AG20443 (cell line): Measurements from ENCODE around the gene ZNF816.
"Not testable (repeated sequence)": the region's sequence is repeated elsewhere in the genome, so short reads cannot be mapped to it uniquely, and the experiment has no call there.

ENCODE experiments used
- DNase-seq: peaks from one replicate; pipeline ENCODE4 v3.0.0; 2012; ENCODE audit warnings: low spot score, mixed read lengths

ZNF816 gene

DNA sequence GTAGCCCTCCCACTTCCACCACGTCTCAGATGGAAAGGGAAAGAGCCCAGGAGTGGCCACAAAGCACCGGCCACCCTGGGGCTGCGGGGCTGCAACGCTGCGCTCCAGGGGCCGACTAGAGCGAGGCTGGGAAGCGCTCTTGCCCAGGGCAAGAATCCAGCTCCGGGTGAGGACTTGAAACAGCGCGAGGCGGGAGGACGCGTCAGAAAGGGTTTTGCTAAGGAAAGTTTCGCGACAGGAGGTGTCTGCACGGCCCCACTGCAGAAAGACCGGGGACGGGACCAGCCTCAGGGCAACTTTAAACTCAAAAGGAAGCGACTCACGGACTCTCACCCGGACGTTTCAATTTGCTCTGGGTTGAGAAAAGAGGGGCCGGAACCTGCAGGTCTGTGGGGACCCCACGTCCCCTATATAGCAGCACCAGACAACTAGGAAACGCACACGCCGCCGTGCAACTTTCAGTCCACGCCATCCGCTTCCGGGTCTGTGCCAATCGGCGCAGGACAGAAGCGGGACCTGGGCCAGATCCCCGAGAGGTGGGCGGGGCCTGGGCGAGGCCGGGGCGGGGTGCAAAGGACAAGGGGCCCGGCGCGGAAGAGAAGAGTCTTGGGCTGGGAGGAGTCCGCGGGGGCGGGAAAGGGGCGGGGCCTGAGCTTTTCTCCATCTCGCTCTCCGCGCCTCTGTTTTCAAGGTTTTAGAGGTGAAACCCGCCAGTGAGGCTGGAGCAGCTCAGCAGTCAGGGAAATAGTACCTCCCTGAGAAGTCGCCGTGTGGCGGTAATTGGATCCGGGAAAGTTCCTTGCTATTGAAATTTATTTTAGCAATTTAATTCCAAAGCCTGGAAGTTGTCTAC is at the start of gene ZNF816:
Gene ZNF816 (minus strand): TSS at position 488 of the 853 bp plus-strand sequence. CDS start 6,792 bp downstream, outside the sequence.
- DNase-seq, result peak; percentile 99

DNA sequence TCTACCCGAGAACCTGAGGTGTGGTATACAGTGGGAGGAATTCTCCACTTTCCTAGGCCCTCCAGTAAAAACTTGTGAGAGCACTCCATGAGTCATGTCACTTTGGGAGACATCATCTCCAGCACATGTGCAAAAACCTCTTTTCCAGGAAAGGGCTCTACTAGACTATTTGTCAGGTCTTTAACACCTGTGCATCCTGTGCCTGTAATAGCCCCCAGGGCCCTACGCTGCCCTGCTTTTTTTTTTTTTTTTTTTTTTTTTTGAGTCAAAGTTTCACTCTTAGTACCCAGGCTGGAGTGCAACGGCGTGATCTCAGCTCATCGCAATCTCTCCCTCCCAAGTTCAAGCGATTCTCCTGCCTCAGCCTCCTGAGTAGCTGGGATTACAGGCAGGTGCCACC is 49.3 kb upstream of the ZNF816 start:
- no peak for DNase-seq

DNA sequence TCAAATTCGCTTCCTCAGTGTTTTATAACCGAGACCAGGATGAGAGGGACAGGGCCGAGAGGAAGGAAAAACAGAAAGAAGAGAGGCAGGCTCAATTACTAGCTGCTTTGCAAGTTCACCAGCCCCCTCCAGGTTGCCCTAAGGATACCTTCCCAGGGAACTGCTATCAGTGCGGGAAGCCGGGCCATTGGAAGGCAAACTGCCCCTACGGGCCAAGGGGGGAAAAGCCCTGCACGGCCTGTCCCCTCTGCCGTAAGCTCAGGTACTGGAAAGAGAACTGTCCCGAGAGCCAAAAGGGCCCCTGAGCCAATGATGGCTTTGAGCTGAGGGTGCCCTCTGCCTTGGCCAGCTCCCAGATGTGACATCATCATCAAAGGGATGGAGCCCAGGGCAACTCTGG is 47.8 kb upstream of the ZNF816 start:
- DNase-seq, result no peak

DNA sequence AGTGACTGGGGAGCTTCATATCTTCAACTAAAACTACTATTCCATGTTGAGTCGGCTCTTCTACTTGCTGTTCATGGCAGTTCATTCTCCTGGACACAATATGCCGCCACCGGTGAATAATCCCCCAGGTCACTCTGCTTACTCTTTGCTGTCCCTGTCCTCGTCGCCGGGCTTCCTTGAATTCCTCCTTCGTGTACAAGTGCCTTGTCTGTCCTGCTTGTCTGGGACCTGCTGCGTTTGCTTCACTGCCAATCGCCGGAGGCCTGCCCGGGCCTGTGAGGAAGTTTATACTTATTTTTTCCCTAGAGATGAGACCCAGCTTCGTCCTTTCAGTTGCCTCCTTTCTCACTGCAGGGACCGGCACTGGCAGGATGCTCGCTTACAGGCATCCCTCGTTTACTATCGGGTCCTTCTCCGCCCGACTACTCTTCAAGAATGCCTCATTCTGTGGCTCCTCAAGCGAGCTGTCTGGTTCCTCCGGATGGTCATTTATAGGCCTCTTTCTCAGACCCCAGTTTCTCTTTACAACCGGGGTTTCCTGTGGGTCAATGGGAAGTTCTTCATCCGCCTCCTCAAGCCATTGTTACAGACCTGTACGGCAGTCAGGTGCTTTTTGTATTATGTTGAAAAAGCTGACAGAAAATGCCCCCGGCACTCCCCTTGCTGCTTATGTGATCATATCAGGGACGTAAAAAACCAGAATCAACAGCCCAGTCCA is 45.5 kb upstream of the ZNF816 start:
- DNase-seq, result no peak

DNA sequence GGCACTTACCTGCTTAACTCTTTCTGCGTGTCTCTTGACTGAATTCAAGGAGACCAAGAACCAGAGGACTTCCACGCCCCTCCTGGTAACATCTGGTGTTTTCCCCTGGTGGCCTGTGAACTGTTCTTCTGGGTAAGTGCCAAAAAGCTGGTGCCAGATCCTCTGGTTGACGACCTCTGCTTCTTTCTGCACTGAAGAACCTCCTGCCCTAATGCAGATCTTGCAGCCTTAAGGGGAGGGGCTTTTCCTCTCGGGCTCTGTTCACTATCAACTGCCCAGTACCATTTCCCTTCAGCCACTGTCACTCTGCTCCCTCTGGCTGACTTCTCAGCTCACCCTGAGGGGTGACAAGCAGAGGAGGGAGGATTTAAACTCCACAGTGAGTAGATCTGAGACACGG is 44.9 kb upstream of the ZNF816 start:
- no peak for DNase-seq

DNA sequence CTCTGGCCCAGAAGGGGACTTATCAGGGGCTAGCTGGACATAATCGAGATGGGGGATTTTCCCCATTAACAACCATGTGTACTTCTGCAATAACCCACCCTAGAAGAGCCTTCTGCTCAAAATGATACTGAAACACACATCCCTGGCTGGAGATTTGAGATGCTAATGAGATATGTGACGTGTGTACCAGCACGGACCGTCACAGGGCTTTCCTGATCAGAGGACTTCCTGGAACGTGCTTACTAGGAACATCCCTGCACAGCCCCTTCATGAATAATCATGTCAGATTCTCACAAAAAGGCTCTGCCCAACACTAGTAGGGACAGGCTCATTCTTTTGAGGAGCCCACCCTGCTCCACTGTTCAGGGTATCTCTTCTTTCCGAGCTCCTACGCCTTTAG is 44.5 kb upstream of the ZNF816 start:
- no peak for DNase-seq

DNA sequence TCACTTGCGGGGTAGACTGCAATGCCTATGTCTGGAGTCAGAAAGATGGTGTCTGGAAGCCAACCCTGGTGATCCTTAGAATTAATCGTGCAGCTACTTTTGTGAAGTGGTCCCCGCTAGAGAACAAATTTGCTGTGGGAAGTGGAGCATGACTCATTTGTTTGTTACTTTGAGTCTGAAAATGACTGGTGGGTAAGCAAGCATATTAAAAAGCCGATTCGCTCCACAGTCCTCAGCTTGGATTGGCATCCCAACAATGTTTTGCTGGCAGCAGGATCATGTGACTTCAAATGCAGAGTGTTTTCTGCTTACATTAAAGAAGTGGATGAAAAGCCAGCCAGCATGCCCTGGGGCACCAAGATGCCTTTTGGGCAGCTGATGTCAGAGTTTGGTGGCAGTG is 41.6 kb upstream of the ZNF816 start:
- DNase-seq, result no peak

DNA sequence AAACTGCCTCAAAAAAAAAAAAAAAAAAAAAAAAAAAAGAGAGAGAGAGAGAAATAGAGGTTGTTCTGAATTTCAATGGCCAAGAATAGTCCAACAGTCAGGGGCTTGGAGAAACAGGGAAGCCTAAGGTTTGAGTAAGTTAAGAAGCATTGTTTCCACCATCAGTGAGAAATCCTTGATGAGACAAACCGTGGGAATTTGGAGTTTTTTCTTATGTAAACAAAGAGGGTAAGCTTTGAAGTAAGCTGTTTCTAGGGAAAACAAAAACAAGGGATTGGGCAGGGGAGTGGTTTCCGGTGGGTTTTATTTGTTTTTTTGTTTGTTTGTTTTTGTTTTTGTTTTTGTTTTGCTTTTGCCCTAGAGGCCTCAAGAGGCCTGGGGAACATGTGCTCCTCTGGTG is 39.8 kb upstream of the ZNF816 start:
- no peak for DNase-seq

DNA sequence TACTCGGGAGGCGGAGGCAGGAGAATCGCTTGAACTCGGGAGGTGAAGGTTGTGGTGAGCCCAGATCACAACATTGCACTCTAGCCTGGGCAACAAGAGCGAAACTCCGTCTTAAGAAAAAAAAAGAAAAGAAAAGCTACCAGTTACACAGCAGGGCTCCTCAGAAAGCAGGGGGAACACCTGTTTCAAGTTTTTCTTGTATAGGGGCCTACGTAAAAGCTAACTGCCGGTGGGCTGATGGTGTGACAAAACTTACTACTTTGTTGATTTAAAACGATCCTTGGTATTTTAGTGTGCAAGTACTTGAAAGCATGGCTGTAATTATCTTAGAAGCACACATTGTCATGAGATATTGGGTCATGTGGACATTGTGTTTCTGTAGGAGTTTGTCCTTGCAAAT is 35.3 kb upstream of the ZNF816 start:
- no peak for DNase-seq

DNA sequence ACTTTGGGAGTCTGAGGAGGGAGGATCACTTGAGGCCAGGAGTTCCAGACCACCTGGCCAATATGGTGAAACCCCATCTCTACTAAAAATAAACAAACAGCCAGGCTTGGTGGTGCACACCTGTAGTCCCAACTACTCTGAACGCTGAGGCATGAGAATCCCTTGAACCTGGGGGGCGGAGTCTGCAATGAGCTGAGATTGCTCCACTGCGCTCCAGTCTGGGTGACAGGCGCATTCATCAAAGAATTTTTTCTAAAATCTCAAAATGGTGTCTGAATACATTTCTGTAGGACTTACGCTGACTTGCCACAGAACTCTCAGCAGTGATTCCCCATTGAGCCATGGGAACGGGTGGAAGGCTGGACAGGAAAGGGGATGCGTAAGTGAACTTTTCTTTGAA is 33.0 kb upstream of the ZNF816 start:
- no peak for DNase-seq

DNA sequence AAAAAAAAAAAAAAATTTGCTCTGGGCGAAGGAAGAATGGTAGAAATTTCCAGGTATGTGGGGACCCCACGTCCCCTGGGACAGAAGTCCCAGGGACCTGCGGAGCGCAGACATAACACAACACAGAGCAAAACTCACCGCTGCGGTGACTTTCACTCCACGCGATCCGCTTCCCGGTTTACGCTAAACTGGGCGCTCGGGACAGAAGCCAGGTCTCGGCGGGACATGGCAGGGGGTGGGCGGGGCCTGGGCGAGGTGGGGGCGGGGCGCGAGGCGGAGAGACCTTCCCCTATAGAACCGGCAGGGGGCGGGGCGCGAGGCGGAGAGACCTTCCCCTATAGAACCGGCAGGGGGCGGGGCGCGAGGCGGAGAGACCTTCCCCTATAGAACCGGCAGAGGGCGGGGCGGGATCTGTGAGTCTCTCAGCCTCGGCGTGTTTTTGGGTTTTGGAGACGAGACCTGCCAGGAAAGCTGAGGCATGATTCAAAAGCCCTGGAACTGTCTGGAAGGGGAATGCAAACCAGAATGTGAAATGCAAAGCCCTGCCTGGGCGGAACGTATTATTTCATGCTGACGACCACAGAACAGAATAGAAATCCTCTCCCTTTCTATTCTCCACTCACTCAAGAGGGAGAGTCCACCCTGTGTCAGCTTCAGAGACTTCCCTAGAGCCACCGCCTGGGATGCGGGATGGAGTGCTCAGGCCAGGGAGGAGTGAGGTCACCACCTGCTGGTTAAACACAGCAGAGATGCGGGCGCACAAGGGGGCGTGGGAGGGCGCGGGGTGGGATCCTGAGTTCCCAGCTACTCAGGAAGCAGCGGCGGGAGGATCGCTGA is 30.9 kb upstream of the ZNF816 start:
- DNase-seq, result peak; percentile 84

DNA sequence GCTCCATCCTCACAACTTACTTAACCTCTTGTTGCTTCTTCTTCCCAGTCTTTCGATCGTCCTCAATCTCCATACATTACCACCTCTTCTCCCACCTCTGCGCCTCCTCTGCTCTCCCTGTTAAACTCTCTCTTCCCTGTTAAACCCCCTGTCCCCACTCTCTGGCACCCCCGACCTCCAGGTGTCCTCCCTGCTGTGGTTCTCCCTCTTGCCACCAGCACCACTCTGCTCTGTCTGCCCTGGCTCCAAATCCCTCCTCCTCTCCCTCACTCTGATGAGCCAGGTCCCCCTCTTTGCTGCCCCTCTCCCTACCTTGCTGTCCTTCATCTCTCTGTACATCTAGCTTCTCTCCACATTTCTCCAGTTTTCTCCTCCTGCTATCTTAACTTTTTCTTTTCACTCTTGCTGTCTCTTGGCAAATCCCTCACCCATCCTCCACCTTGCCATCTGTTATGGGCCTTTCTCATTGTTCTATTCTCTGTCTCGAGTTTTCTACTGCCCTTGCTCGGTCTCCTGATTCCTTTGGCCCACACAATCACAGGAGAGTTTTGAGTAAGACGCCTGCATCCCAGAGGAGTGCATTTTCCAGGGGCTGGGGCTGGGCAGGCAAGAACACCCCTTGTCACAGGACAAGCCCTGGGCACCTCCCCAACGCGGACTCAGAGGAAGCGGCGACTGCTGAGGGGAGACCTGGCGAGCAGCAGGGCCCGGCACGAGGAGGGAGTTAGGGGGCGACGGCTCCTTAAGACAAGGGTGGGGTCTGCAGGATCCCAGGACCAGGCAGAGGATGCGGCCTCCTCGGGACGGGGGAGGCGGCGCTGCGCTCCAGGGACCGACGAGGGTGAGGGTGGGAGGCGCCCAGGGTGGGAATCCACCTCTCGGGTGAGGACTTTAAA is 29.7 kb upstream of the ZNF816 start:
- peak; percentile 17 for DNase-seq

DNA sequence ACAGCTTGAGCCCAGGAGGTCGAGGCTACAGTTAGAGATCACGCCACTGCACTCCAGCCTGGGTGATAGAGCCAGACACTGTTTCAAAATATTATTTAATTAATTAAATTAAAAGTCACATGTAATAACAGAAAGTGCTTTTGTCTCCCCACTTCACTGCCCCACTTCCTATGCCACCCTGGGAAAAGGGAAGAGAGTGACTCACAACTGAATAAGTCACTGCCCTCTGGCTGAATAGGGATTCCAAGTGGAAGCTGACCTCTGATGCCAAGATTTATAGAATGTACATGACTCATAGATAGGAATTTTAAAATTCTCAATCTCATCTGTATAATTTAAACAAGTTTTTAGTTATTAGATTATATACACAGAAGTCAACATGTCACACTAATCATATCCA is 28.8 kb upstream of the ZNF816 start:
- DNase-seq, result peak; percentile 52

DNA sequence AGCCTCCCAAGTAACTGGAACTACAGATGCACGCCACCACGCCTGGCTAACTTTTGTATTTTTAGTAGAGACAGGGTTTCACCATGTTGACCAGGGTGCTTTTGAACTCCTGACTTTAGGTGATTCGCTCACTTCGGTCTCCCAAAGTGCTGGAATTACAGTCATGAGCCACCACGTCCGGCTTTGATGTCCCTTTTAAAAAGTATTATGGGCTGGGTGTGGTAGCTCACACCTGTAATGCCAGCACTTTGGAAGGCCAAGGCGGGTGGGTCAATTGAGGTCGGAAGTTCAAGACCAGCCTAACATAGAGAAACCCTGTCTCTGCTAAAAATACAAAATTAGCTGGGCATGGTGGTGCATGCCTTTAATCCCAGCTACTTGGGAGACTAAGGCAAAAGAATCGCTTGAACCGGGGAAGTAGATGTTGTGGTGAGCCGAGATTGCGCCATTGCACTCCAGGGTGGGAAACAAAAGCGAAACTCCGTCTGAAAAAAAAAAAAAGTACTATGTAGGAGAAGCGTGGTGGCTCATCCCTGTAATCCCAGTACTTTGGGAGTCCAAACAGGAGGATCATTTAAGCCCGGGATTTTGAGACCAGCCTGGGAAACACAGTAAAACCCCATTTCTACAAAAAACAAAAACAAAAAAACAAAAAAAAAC is 28.2 kb upstream of the ZNF816 start:
- DNase-seq, result no peak

DNA sequence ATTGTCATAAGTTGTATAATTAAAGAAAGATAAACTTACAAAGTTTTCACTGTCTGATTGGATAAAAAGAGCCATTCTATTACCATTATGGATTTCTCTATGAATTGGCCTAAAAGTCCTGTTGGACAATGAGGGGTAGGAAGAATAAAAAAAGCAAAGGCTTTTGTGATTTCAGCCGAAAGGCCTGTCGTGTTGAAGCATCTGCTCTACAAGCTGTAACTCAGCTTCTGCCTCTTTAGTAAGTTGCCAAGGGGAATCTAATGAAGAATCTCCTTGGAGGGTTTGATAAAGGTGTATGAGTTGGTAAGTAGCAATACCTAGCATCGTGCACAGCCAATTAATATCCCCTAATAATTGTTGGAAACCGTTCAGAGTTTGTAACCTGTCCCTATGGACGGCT is 25.8 kb upstream of the ZNF816 start:
- no peak for DNase-seq

DNA sequence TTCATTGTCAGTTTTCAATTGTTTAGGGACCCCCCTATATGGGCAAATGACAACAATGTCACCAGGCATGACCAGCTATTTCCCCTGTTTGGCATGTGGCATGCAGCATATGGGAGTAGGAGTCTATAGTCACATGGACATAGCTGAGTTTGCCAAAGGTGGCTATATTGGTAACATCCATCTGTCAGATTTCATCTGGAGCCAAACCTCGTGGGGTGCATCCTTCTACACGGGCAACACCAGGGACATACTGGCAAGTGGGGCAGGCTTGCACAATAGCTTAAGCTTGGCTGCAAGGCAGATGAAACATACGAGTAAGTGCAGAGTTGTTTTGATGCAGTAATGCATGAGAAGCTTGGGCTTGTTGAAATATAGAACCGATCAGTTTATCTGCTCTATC is 24.5 kb upstream of the ZNF816 start:
- no peak for DNase-seq

DNA sequence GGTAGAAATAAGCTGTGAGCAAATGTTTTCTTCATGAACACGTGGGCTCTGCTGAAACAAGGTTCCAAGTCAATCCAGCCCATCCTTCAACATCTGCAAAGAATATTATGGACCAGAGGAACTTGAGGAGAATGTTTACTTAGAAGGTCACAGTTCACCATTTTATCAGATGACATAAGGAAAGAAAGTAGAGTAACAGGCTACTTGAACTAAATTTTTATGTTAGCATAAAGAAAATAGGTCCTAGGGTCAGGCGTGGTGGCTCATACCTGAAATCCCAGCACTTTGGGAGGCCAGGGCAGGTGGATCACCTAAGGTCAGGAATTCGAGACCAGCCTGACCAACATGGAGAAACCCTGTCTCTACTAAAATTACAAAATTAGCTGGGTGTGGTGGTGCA is 20.5 kb upstream of the ZNF816 start:
- not testable (repeated sequence) for DNase-seq

DNA sequence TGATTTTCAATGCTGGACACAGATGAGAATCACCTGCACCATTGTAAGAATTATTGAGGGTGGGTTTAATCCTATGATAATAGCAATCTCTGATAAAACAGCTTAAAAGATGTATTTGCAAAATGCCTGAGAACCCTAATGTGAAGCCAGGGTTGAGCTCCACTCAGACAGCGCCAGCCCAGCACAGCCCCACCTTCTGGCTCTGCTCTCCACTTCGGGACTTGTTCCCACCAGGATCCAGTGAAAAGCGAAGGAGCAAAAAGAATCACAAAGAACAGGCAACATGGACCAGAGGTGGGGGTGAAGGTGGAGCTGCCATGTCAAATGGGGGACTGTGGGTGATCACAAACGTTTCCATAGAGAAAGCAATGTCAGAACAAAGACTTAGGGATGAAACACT is 18.6 kb upstream of the ZNF816 start:
- DNase-seq, result no peak

DNA sequence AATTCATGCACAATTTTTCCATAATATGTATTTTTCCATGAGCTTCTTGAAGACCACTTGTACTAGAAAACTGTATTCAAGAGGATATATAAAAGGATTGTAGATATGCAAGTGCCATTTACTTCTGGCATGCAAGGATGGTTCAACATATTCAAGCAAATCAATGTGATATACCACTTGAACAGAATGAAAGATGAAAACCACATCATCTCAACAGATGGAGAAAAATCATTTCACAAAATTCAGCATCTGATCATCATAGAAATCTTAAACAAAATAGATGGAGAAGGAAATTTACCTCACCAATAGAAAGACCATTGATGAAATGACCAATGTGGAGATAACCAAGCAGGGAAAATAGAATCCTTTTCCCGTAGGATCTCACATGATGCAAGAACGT is 5.1 kb upstream of the ZNF816 start:
- DNase-seq, result no peak

DNA sequence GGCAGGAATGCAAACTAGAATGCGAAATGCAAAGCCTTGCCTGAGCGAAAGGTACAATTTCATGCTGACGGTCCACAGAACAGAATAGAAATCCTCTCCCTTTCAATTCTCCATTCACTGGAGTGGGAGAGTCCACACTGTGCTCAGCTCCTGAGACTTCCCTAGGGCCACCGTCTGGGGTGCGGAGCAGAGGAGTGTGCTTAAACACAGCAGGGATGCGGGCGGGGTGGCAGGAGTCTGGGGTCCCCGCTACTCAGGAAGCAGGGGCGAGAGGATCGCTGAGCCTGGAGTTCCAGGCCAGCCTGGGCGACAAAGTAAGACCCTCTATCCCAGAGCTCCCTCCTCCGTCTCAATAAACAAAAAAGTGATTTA is 552 bp upstream of the ZNF816 start:
- peak; percentile 25 for DNase-seq

DNA sequence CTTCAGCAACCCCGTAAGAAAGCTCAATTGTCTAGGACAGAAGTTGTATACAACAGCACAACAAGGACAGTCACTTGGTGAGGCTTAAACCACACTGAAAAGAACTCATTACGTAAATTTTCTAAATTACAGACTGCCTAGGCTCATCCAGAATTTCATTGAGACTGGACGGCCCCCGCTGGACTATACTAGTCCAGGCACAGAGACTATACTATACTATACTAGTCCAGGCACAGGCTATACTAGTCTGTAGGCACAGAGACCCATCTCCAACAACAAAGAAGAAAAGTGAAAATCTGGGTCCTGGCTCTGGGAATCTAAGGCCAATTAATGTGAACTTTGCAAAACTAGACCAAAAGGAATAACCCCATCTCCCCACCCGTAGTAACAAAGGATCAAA is 700 bp downstream of the ZNF816 start:
- peak; percentile 8 for DNase-seq
